Upper lobe of left lung (tissue), 6 donors: ENCODE data around the gene SNX33. TPM values are rescaled to one million over a fixed set of nuclear protein-coding genes. Genes with fewer than 3 reads are reported as not detected.

Experiments used
- total RNA-seq, 6 donors: library from RNA; depleted of rRNA in 4 of 6; stranded (reverse); fragments of >200 nt in 4 of 6; gene quantifications; one replicate each; pipeline versions ENCODE4 v1.1.0 to v1.2.1, GENCODE V29; 2016 to 2021
- donor health status: DM: no; HTN: no; CAD: no; lungs with moderate emphysema.
- donor health status: DM: no; HTN: yes; CAD: no; lungs with severe emphysema.

SNX33 gene
- total RNA-seq, 6 donors from 2014 or later: 26.7 to 46.1 (median 31.7) TPM

Other genes with a start within 250 kb of the SNX33 start
- 100 to 1,000 TPM in 1 of 6 donors, 10 to 100 TPM in 5; 28.0 to 105 (median 56.6) TPM for gene SIN3A, start 196.2 kb upstream of the SNX33 start, total RNA-seq
- gene PTPN9, start 68.6 kb upstream of the SNX33 start, total RNA-seq: 10 to 100 TPM in 4 of 6 donors, 1 to 10 TPM in 2; 8.4 to 32.9 (median 22.7) TPM
- gene SNUPN, start 22.2 kb upstream of the SNX33 start, total RNA-seq: 10 to 100 TPM; 14.1 to 30.4 (median 22.4) TPM
- gene IMP3, start 7.7 kb upstream of the SNX33 start, total RNA-seq: 100 to 1,000 TPM in 1 of 6 donors, 10 to 100 TPM in 5; 64.3 to 183 (median 70.2) TPM
- gene CSPG4, start 64.9 kb downstream of the SNX33 start, total RNA-seq: 10 to 100 TPM in 5 of 6 donors, 1 to 10 TPM in 1; 8.5 to 38.3 (median 17.7) TPM
- gene UBE2Q2, start 195.5 kb downstream of the SNX33 start, total RNA-seq: 10 to 100 TPM; 16.5 to 37.7 (median 29.3) TPM